ENCODE measurements around the gene TFAP2A.
A peak's percentile ranks its signal among the peaks of the same experiment; 100 is the strongest.

The TFAP2A gene

GRCh38 chr6:10433322-10433721 is 18.4 kb upstream of the TFAP2A start:
- Histone ChIP-seq H3K9me2 (replicated peaks; ENCODE audit: insufficient read depth, low read length) (no peaks in the 10 kb centered on the region), H3F3A (ENCODE audit: insufficient read depth) (no peaks in the 10 kb centered on the region), H4K20me1 (ENCODE audit: low read depth, low read length) (no peaks in the 10 kb centered on the region), H3K36me3 (ENCODE audit: low read length) (no peaks in the 10 kb centered on the region), H3K27me3 (ENCODE audit: low read length) (no peaks in the 10 kb centered on the region), H3K9ac (ENCODE audit: low read length) (no peak overlapping the region), H3K4me3 (ENCODE audit: insufficient read depth, low read length, poor library complexity, severe bottlenecking) (no peak overlapping the region), H3K4me2 (ENCODE audit: low read depth, low read length, poor library complexity, severe bottlenecking) (no peak overlapping the region), H2AFZ (ENCODE audit: low read depth, low read length, severe bottlenecking) (no peak overlapping the region), H3K9me3 (ENCODE audit: insufficient read depth, low read length) (no peaks in the 10 kb centered on the region), H3K27ac (ENCODE audit: low read depth, low read length) (no peak overlapping the region), H3K79me2 (ENCODE audit: insufficient read depth, low read length) (no peaks in the 10 kb centered on the region)
- TF ChIP-seq EZH2phosphoT487 (conservative IDR thresholded peaks at IDR 0.05; ENCODE audit: low read length) = no peak
- TF ChIP-seq CTCF (IDR thresholded peaks at IDR 0.05; ENCODE audit: insufficient read depth, low read length, poor library complexity, severe bottlenecking) = no peak

GRCh38 chr6:10431423-10432164 is 16.7 kb upstream of the TFAP2A start:
- Histone ChIP-seq H3K9me3 (ENCODE audit: insufficient read depth, low read length) (no peaks in the 10 kb centered on the region), H3K27ac (ENCODE audit: low read depth, low read length) (no peak overlapping the region), H3K4me2 (ENCODE audit: low read depth, low read length, poor library complexity, severe bottlenecking) (no peak overlapping the region), H3K4me3 (ENCODE audit: insufficient read depth, low read length, poor library complexity, severe bottlenecking) (no peak overlapping the region), H3F3A (ENCODE audit: insufficient read depth) (no peaks in the 10 kb centered on the region), H4K20me1 (ENCODE audit: low read depth, low read length) (no peaks in the 10 kb centered on the region), H3K36me3 (ENCODE audit: low read length) (no peaks in the 10 kb centered on the region), H3K9ac (ENCODE audit: low read length) (no peak overlapping the region), H3K79me2 (ENCODE audit: insufficient read depth, low read length) (no peaks in the 10 kb centered on the region), H2AFZ (ENCODE audit: low read depth, low read length, severe bottlenecking) (no peak overlapping the region), H3K27me3 (ENCODE audit: low read length) (no peaks in the 10 kb centered on the region), H3K9me2 (replicated peaks; ENCODE audit: insufficient read depth, low read length) (no peaks in the 10 kb centered on the region)
- no peak for TF ChIP-seq CTCF (IDR thresholded peaks at IDR 0.05; ENCODE audit: insufficient read depth, low read length, poor library complexity, severe bottlenecking)
- no peak for TF ChIP-seq EZH2phosphoT487 (conservative IDR thresholded peaks at IDR 0.05; ENCODE audit: low read length)

GRCh38 chr6:10429638-10430427 is 15.0 kb upstream of the TFAP2A start:
- Histone ChIP-seq H3K9me2 (replicated peaks; ENCODE audit: insufficient read depth, low read length) (no peaks in the 10 kb centered on the region), H2AFZ (ENCODE audit: low read depth, low read length, severe bottlenecking) (peak overlapping the region; percentile 97), H3K27me3 (ENCODE audit: low read length) (no peaks in the 10 kb centered on the region), H3K27ac (ENCODE audit: low read depth, low read length) (no peak overlapping the region), H3K9ac (ENCODE audit: low read length) (peak overlapping the region; percentile 23; the same call in 1 of the 2 replicates), H3K9me3 (ENCODE audit: insufficient read depth, low read length) (no peaks in the 10 kb centered on the region), H4K20me1 (ENCODE audit: low read depth, low read length) (no peaks in the 10 kb centered on the region), H3K36me3 (ENCODE audit: low read length) (no peaks in the 10 kb centered on the region), H3F3A (ENCODE audit: insufficient read depth) (no peaks in the 10 kb centered on the region), H3K4me2 (ENCODE audit: low read depth, low read length, poor library complexity, severe bottlenecking) (peak overlapping the region; percentile 50), H3K79me2 (ENCODE audit: insufficient read depth, low read length) (no peaks in the 10 kb centered on the region), H3K4me3 (ENCODE audit: insufficient read depth, low read length, poor library complexity, severe bottlenecking) (peak overlapping the region; percentile 1)
- TF ChIP-seq CTCF (IDR thresholded peaks at IDR 0.05; ENCODE audit: insufficient read depth, low read length, poor library complexity, severe bottlenecking) (peak; percentile 95), EZH2phosphoT487 (conservative IDR thresholded peaks at IDR 0.05; ENCODE audit: low read length) (no peak)

Data from SU-DHL-6 (cell line).